H1 (cell line): ENCODE data around the gene SUMF1. TPM values are rescaled to one million over a fixed set of nuclear protein-coding genes. Genes with fewer than 3 reads are reported as not detected.

ENCODE experiments used
- CTCF ChIA-PET: fragments of 300-600 bp; sonication (Branson Sonifier 250); formaldehyde crosslinking; loops from one replicate; lab custom pipeline; 2021; ENCODE audit not compliant: partially characterized antibody; lab: Charles Lee
- POLR2A ChIA-PET: fragments of 300-600 bp; sonication (Branson Sonifier 250); formaldehyde crosslinking; loops from one replicate; lab custom pipeline; 2021; ENCODE audit warnings: inconsistent platforms; ENCODE audit not compliant: partially characterized antibody; lab: Charles Lee
- DNase-seq, 2 experiments: peaks; one replicate each; pipeline versions ENCODE4 v3.0.0 to v3.0.0-alpha.2; 2010 to 2022; ENCODE audit warnings: low spot score in 2 of 2, low read depth in 1 of 2, mixed read lengths in 1 of 2
- FAIRE-seq: peaks from 2 replicates; lab custom pipeline; 2011; peaks lifted over from hg19 to GRCh38; lab: Jason Lieb, UNC
- H2AFZ ChIP-seq: 2 replicates; pipeline ENCODE4 v1.8.1; 2012; ENCODE audit warnings: low read length, inconsistent platforms
- H2AK5ac ChIP-seq: 2 replicates; pipeline ENCODE4 v1.6.1; 2013; ENCODE audit warnings: low read depth, low read length
- H2BK120ac ChIP-seq: replicated peaks from 2 replicates; pipeline ENCODE3; 2013; ENCODE audit warnings: low read depth, low read length, inconsistent platforms
- H2BK12ac ChIP-seq: 2 replicates; pipeline ENCODE4 v1.6.1; 2013; ENCODE audit warnings: low read depth, low read length
- H2BK15ac ChIP-seq: 2 replicates; pipeline ENCODE4 v1.6.1; 2013; ENCODE audit warnings: low read length
- H2BK20ac ChIP-seq: 2 replicates; pipeline ENCODE4 v1.6.1; 2013; ENCODE audit warnings: low read length
- H2BK5ac ChIP-seq: 2 replicates; pipeline ENCODE4 v1.6.1; 2013; ENCODE audit warnings: low read depth, low read length
- H3K14ac ChIP-seq: 2 replicates; pipeline ENCODE4 v1.6.1; 2013; ENCODE audit warnings: inconsistent platforms; ENCODE audit not compliant: insufficient read length
- H3K18ac ChIP-seq: 2 replicates; pipeline ENCODE4 v1.6.1; 2013; ENCODE audit warnings: low read length; ENCODE audit errors: extremely low read depth
- H3K23ac ChIP-seq: 2 replicates; pipeline ENCODE4 v1.6.1; 2013; ENCODE audit warnings: inconsistent platforms; ENCODE audit not compliant: insufficient read length
- H3K23me2 ChIP-seq: 2 replicates; pipeline ENCODE4 v1.6.1; 2013; ENCODE audit warnings: low read depth, low read length
- H3K27ac ChIP-seq: 2 replicates; pipeline ENCODE4 v1.6.1; 2011; ENCODE audit warnings: low read depth, low read length, inconsistent platforms
- H3K27me3 ChIP-seq, 4 experiments: replicated peaks in 1 of 4; 1 replicate in 1 of 4; 2 replicates in 3 of 4; pipeline versions ENCODE4 v1.6.1 to v1.8.1; 2011 to 2013; ENCODE audit warnings: low read length in 3 of 4, mild to moderate bottlenecking in 3 of 4, inconsistent platforms in 2 of 4, mixed read lengths in 2 of 4, moderate library complexity in 1 of 4; ENCODE audit not compliant: control insufficient read depth in 3 of 4, insufficient read depth in 3 of 4; ENCODE audit errors: extremely low read depth in 1 of 4
- H3K36me3 ChIP-seq, 4 experiments: 2 replicates each; pipeline versions ENCODE4 v1.6.1 to v1.8.1; 2011 to 2013; ENCODE audit warnings: mild to moderate bottlenecking in 4 of 4, low read length in 3 of 4, moderate library complexity in 2 of 4, control low read depth in 1 of 4, inconsistent platforms in 1 of 4; ENCODE audit not compliant: insufficient read depth in 4 of 4, control insufficient read depth in 2 of 4
- H3K4ac ChIP-seq: replicated peaks from 2 replicates; pipeline ENCODE3; 2013; ENCODE audit warnings: low read length, low read depth, mixed read lengths, inconsistent platforms; ENCODE audit not compliant: insufficient read length
- H3K4me1 ChIP-seq, 4 experiments: replicated peaks in 1 of 4; 1 replicate in 1 of 4; 2 replicates in 3 of 4; pipeline versions ENCODE4 v1.6.1 to v1.8.1; 2011 to 2013; ENCODE audit warnings: low read length in 3 of 4, inconsistent platforms in 2 of 4, mixed read lengths in 1 of 4; ENCODE audit not compliant: insufficient read depth in 4 of 4, control insufficient read depth in 3 of 4
- H3K4me2 ChIP-seq, 2 experiments: 2 replicates each; pipeline versions ENCODE4 v1.6.1 to v1.8.1; 2011 to 2013; ENCODE audit warnings: low read depth in 2 of 2, low read length in 2 of 2, control low read depth in 1 of 2, inconsistent platforms in 1 of 2, mild to moderate bottlenecking in 1 of 2; ENCODE audit not compliant: insufficient read depth in 1 of 2
- H3K4me3 ChIP-seq, 4 experiments: fragments of 200-600, 300-600 bp in 1 of 4; sonication (generic), shearing (Covaris generic), sonication (Bioruptor Twin) in 1 of 4; 2 replicates each; pipeline versions ENCODE4 v1.5.1 to v1.8.1; 2011 to 2016; ENCODE audit warnings: low read length in 4 of 4, low read depth in 3 of 4, control low read depth in 2 of 4, inconsistent platforms in 2 of 4, mild to moderate bottlenecking in 2 of 4, mixed read lengths in 1 of 4, moderate library complexity in 1 of 4; ENCODE audit not compliant: insufficient read depth in 2 of 4; ENCODE audit errors: extremely low read depth in 1 of 4
- H3K56ac ChIP-seq: replicated peaks from 2 replicates; pipeline ENCODE3; 2013; ENCODE audit warnings: low read depth, mild to moderate bottlenecking, mixed read lengths, low read length, inconsistent platforms; ENCODE audit not compliant: insufficient read length
- H3K79me1 ChIP-seq: 2 replicates; pipeline ENCODE4 v1.6.1; 2013; ENCODE audit warnings: low read depth, low read length, control low read depth
- H3K79me2 ChIP-seq, 2 experiments: 2 replicates each; pipeline versions ENCODE4 v1.6.1 to v1.8.1; 2012 to 2013; ENCODE audit warnings: low read length in 2 of 2, mild to moderate bottlenecking in 2 of 2, inconsistent platforms in 1 of 2; ENCODE audit not compliant: insufficient read depth in 2 of 2, control insufficient read depth in 1 of 2
- H3K9ac ChIP-seq, 4 experiments: replicated peaks in 1 of 4; 1 replicate in 1 of 4; 2 replicates in 3 of 4; pipeline versions ENCODE4 v1.6.1 to v1.8.1; 2011 to 2013; ENCODE audit warnings: low read depth in 3 of 4, low read length in 3 of 4, control low read depth in 2 of 4, mild to moderate bottlenecking in 2 of 4, moderate library complexity in 2 of 4, inconsistent platforms in 1 of 4; ENCODE audit errors: extremely low read depth in 1 of 4
- H3K9me3 ChIP-seq, 2 experiments: 2 replicates each; pipeline versions ENCODE4 v1.6.1 to v1.8.1; 2012 to 2013; ENCODE audit warnings: mild to moderate bottlenecking in 2 of 2, moderate library complexity in 2 of 2, control low read depth in 1 of 2, inconsistent platforms in 1 of 2, low read depth in 1 of 2, low read length in 1 of 2, mixed read lengths in 1 of 2; ENCODE audit not compliant: insufficient read depth in 2 of 2
- H4K20me1 ChIP-seq, 2 experiments: replicated peaks in 1 of 2; 2 replicates each; pipeline versions ENCODE3 to v1.8.1; 2011 to 2013; ENCODE audit warnings: inconsistent platforms in 2 of 2, low read length in 2 of 2, mild to moderate bottlenecking in 1 of 2; ENCODE audit not compliant: insufficient read depth in 2 of 2, control insufficient read depth in 1 of 2
- H4K5ac ChIP-seq: 2 replicates; pipeline ENCODE4 v1.6.1; 2013; ENCODE audit warnings: low read length, low read depth, mixed read lengths, inconsistent platforms; ENCODE audit not compliant: insufficient read length
- H4K8ac ChIP-seq: 2 replicates; pipeline ENCODE4 v1.8.0; 2013; ENCODE audit warnings: mild to moderate bottlenecking, moderate library complexity, low read length, inconsistent platforms; ENCODE audit not compliant: insufficient read depth; ENCODE audit errors: extremely low read depth
- H4K91ac ChIP-seq: replicated peaks from 2 replicates; pipeline ENCODE3; 2013; ENCODE audit warnings: low read length, mixed read lengths, inconsistent platforms; ENCODE audit not compliant: insufficient read length
- ASH2L ChIP-seq: fragments of 200-600, 300-600 bp; sonication (generic); IDR thresholded peaks from one replicate; pipeline ENCODE4 v1.7.1; 2017; ENCODE audit warnings: low read length
- BCL11A ChIP-seq, 2 experiments: IDR thresholded peaks; one replicate each; pipeline ENCODE4 v1.6.1; 2011; ENCODE audit warnings: low read depth in 2 of 2, low read length in 2 of 2, mild to moderate bottlenecking in 2 of 2
- CBX5 ChIP-seq: fragments of 300-800, 300-1000 bp; sonication (generic); IDR thresholded peaks from 2 replicates; pipeline ENCODE4 v1.7.1; 2016; ENCODE audit warnings: antibody characterized with exemption, low read length, low read depth
- EGR1 ChIP-seq: IDR thresholded peaks from 2 replicates; pipeline ENCODE4 v1.6.1; 2011; ENCODE audit warnings: low read depth, low read length, borderline replicate concordance
- EZH2 ChIP-seq: fragments of 200-600 bp; sonication (generic); IDR thresholded peaks from 2 replicates; pipeline ENCODE4 v1.7.1; 2012; ENCODE audit warnings: low read depth, mild to moderate bottlenecking, moderate library complexity, low read length, inconsistent platforms; ENCODE audit not compliant: severe bottlenecking
- GTF2F1 ChIP-seq: IDR thresholded peaks from 2 replicates; pipeline ENCODE4 v1.6.1; 2012; ENCODE audit warnings: low read depth, low read length, improper control_type of control experiment, borderline replicate concordance
- HDAC2 ChIP-seq, 2 experiments: fragments of 300-600 bp in 1 of 2; sonication (generic) in 1 of 2; IDR thresholded peaks; 2 replicates each; pipeline ENCODE4 v1.6.1; 2011 to 2012; ENCODE audit warnings: low read depth in 2 of 2, low read length in 2 of 2, mild to moderate bottlenecking in 2 of 2, moderate library complexity in 2 of 2, borderline replicate concordance in 1 of 2, inconsistent platforms in 1 of 2
- JUND ChIP-seq: IDR thresholded peaks from 2 replicates; pipeline ENCODE4 v1.6.1; 2011; ENCODE audit warnings: mild to moderate bottlenecking, improper control_type of control experiment, low read length
- KDM4A ChIP-seq: IDR thresholded peaks from one replicate; pipeline ENCODE4 v1.7.1; 2012; ENCODE audit warnings: low read depth, mild to moderate bottlenecking, moderate library complexity, low read length, inconsistent platforms; ENCODE audit not compliant: severe bottlenecking
- KDM5A ChIP-seq: fragments of 200-600 bp; IDR thresholded peaks from 2 replicates; pipeline ENCODE4 v1.7.1; 2012; ENCODE audit warnings: mild to moderate bottlenecking, low read length, inconsistent platforms, mixed read lengths
- POLR2A ChIP-seq, 2 experiments: IDR thresholded peaks; 1 replicate in 1 of 2; 2 replicates in 1 of 2; pipeline ENCODE4 v1.6.1; 2011; ENCODE audit warnings: low read depth in 2 of 2, low read length in 2 of 2, mild to moderate bottlenecking in 2 of 2; ENCODE audit errors: control extremely low read depth in 1 of 2
- SP2 ChIP-seq: IDR thresholded peaks from 2 replicates; pipeline ENCODE4 v1.6.1; 2012; ENCODE audit warnings: mild to moderate bottlenecking, low read length, inconsistent platforms
- SRF ChIP-seq: IDR thresholded peaks from 2 replicates; pipeline ENCODE4 v1.6.1; 2011; ENCODE audit warnings: mild to moderate bottlenecking, low read depth, low read length, moderate library complexity
- TAF7 ChIP-seq: optimal IDR thresholded peaks from 2 replicates; pipeline ENCODE3; 2011; ENCODE audit warnings: low read depth, mild to moderate bottlenecking, inconsistent platforms, low read length, moderate library complexity, borderline replicate concordance
- WGBS, 2 experiments: shearing (Covaris generic) in 1 of 2; methylation state at CpG; one replicate each; pipeline versions ENCODE4 v1.1.6 to v1.1.7; 2013 to 2015; ENCODE audit warnings: low lambda C conversion rate in 2 of 2, mixed read lengths in 2 of 2, inconsistent platforms in 1 of 2, low coverage in 1 of 2, missing lambda C conversion rate in 1 of 2; ENCODE audit not compliant: insufficient replicate concordance in 2 of 2, insufficient coverage in 1 of 2, insufficient read length in 1 of 2; ENCODE audit errors: extremely low coverage in 1 of 2, missing lambda C conversion rate in 1 of 2; 5-methylcytosine and 5-hydroxymethylcytosine counted together
- polyA plus RNA-seq, 7 experiments: library from polyadenylated mRNA; depleted of rRNA in 3 of 7; stranded (reverse) in 5 of 7; unstranded in 2 of 7; fragments of >200 nt in 5 of 7; fragments of 200-250 nt in 2 of 7; gene quantifications; 1 replicate in 5 of 7; 2 replicates in 1 of 7; 4 replicates in 1 of 7; pipeline versions ENCODE4 v1.2.1 to v1.2.3, GENCODE V29; 2011 to 2013; ENCODE audit warnings: missing spikeins in 2 of 7, mixed read lengths in 2 of 7
- total RNA-seq: library from RNA; stranded (reverse); fragmentation: NEBNext Ultra II Directional; extraction: Animal tissue kit (Norgen Biotek cat#: 25700); gene quantifications from 2 replicates; pipeline ENCODE4 v1.2.1, GENCODE V29; 2021

SUMF1 gene
- total and polyA plus RNA-seq, 2 of the 8 experiments (the other 6 are each of a cell fraction or from before 2014, with no cell fraction given): 12.5 to 15.0 TPM

DNA sequence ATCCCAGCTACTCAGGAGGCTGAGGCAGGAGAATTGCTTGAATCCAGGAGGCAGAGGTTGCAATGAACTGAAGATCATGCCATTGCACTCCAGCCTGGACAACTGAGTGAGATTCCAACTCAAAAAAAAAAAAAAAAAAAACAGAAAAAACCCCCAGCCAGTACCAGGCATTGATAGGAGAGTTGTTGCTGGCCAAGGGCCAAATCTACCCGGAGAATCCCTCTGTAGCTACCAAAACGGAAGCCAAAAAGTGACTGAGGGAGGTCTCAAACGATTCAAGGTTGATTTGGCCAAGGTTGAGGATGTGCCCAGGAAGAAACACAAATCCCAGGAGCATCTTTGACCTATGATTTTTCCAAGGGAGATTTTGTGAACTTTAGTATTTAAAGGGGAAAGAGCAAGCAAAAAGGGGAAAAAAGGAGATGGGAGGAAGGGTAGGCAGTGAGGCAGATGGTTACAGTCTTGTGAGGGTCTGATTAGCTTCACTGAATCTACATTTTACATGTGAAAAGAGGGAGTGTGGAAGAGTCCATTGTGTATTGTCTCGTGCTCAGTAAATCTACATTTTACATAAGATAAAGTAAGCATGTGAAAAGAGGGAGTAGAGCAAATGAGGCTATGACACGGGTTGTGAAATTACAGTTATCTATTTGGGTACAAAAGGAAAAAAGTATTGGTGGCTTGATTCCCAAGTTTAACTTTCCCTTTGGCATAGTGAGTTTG, 131.1 kb downstream of the SUMF1 start:
- H3K79me2 ChIP-seq: no peaks in the 10 kb centered on the region
- no peak overlapping the region for H4K91ac ChIP-seq
- H3K27ac ChIP-seq: no peak overlapping the region
- no peaks in the 10 kb centered on the region for H3K9me3 ChIP-seq
- no peak overlapping the region for H4K8ac ChIP-seq
- no peaks in the 10 kb centered on the region for H3K36me3 ChIP-seq
- WGBS, 2 experiments: 69% methylated on average over 4 of the region's 5 CpGs; no CpG with 5 or more reads in 1 of the 2 experiments
- no peak overlapping the region for H2AFZ ChIP-seq
- no peaks in the 10 kb centered on the region for H3K79me1 ChIP-seq
- no peak overlapping the region for H3K4me2 ChIP-seq
- no peaks in the 10 kb centered on the region for H3K27me3 ChIP-seq
- no peak overlapping the region for H3K9ac ChIP-seq
- no peak overlapping the region for H4K5ac ChIP-seq
- H3K14ac ChIP-seq: no peak overlapping the region
- no peak overlapping the region for H3K4me3 ChIP-seq
- no peak for FAIRE-seq
- DNase-seq: no peak
- H3K4ac ChIP-seq: no peak overlapping the region
- no peaks in the 10 kb centered on the region for H4K20me1 ChIP-seq
- no peak overlapping the region for H2BK20ac ChIP-seq
- CTCF ChIA-PET: interaction anchor here (1.1 to 6.1 kb wide), 9 partner anchors 8 to 644 kb away, joined by 3 to 21 read pairs (median 6); no protein-coding TSS in a partner anchor
- 0 out of 2 replicates have a peak, but pooled peaks cover 2% of the 10 kb centered on the region for H3K23me2 ChIP-seq
- no peak overlapping the region for H3K23ac ChIP-seq
- no peak overlapping the region for H3K56ac ChIP-seq
- H3K18ac ChIP-seq: no peak overlapping the region
- H3K4me1 ChIP-seq: peaks cover 1 to 11% (median 6%) of the 10 kb centered on the region in 4 experiments; a peak in 4 of 7 replicates
- peak overlapping the region; percentile 47 for H2BK120ac ChIP-seq
- no peak overlapping the region for H2BK15ac ChIP-seq
- no peak overlapping the region for H2BK12ac ChIP-seq
- H2BK5ac ChIP-seq: no peak overlapping the region
- POLR2A ChIA-PET: no interaction called here
- H2AK5ac ChIP-seq: no peak overlapping the region
- TF ChIP-seq EGR1: no peak
- TF ChIP-seq KDM5A: no peak
- no peak for TF ChIP-seq GTF2F1
- no peak for TF ChIP-seq BCL11A (IDR thresholded peaks at IDR 0.05; ENCODE audit: low read depth in 2 of 2, low read length in 2 of 2)
- no peak for TF ChIP-seq HDAC2 (IDR thresholded peaks at IDR 0.05; ENCODE audit: borderline replicate concordance in 1 of 2, low read depth in 2 of 2, low read length in 2 of 2)
- no peak for TF ChIP-seq CBX5
- no peak for TF ChIP-seq TAF7
- no peak for TF ChIP-seq EZH2
- TF ChIP-seq SRF: no peak
- no peak for TF ChIP-seq POLR2A (IDR thresholded peaks at IDR 0.05; ENCODE audit: control extremely low read depth in 1 of 2, low read depth in 2 of 2, low read length in 2 of 2)
- no peak for TF ChIP-seq JUND
- no peak for TF ChIP-seq ASH2L
- no peak for TF ChIP-seq SP2
- no peak for TF ChIP-seq KDM4A
